ENCODE data around the gene FAIM. TPM values are rescaled to one million over a fixed set of nuclear protein-coding genes. Genes with fewer than 3 reads are reported as not detected.
"Not testable (repeated sequence)": the region's sequence is repeated elsewhere in the genome, so short reads cannot be mapped to it uniquely, and the experiment has no call there.

Gene FAIM
- total RNA-seq, 1 donor from 2014 or later = 1.9 TPM

DNA sequence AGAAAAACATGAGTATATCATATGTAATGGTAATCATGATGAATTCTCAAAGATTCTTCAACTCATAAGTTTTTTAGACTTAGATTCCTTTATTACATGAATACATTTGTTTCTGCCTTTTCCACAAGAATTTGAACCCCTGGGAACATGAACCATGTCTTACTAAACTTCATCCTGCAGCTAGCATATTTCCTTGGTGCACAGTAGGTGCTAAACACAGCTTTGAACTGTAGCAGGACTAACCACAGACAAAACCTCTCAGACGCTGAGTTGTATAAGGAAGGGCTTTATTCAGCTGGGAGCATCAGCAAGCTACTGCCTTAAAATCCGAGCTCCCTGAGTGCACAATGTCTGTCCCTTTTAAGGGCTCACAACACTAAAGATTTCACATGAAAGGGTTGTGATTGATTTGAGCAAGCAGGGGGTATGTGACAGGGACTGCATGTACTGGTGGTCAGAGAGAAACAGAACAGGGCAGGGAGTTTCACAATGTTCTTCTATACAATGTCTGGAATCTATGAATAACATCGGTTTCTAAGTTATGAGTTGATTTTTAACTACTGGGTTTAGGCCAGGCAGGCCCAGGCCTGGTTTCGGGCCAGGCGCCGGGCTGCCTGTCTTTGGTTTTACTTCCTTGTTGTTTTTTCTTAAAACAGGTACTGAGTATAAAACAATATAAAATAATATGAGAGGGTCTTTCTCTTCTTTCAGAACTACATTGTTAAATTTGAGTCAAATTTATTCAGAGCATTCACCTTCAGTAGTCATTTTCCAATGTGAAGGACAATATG lies 11.2 kb upstream of the FAIM start:
- ATAC-seq (ENCODE audit: poor library complexity); intact Hi-C loops (cut with DNase I); DNase-seq: not testable (repeated sequence)

DNA sequence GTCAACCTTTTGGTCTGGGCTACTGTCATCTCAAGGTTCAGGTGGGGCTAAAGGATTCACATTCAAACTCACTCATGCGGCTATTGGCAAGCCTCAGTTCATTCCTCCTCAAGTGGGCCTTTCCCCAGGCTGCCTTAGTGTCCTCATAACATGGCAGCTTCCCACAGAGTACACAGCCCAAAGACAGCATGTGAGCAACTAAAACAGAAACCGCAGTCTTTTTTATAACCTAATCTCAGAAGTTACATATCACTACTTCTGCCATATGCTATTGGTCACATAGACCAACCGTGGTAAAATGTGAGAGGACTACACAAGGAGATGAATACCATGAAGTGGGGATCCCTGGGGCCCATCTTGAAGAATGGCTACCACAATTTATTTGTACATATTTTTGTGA lies 10.0 kb upstream of the FAIM start:
- no peak for DNase-seq
- intact Hi-C loops (cut with DNase I) = no loop called here
- no peak for ATAC-seq (ENCODE audit: poor library complexity)

DNA sequence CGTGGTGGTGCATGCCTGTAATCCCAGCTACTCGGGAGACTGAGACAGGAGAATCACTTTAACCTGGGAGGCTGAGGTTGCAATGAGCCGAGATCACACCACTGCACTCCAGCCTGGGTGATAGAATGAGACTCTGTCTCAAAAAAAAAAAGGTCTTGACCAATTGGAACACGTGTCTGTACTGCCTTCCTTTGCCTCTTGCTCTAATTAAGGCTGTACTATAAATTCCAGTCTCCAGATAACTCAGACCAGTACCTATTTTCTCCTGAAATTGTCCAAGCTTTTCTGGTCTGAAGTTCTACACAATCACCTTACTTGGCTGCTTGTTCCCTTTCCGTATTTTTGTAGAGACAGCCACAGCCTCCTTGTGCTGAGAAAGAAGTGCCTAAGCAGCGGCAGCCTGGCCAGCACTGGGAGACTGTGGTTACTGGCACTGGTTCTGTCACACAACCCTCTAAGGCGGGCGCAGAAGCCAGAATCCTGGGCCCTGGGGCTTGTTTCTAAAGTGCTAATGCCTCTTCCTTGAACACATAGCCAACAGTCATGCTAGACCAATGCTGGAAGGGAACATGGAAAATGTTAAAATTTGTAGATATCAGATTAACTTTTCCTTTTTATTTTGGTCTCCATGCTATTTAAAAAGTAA lies 8.3 kb upstream of the FAIM start:
- DNase-seq (no peak), ATAC-seq (ENCODE audit: poor library complexity) (no peak)
- intact Hi-C loops (cut with DNase I) = no loop called here

DNA sequence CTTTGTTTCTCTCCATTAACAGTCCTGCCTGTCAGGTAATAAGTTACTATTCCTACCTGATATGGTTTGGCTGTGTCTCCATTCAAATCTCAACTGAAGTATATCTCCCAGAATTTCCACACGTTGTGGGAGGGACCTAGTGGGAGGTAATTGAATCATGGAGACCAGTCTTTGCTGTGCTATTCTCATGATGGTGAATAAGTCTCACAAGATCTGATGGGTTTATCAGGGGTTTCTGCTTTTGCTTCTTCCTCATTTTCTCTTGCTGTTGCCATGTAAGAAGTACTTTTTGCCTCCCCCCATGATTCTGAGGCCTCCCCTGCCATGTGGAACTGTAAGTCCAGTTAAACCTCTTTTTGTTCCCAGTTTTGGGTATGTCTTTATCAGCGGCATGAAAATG lies 6.9 kb upstream of the FAIM start:
- ATAC-seq (ENCODE audit: poor library complexity); intact Hi-C loops (cut with DNase I); DNase-seq: not testable (repeated sequence)

DNA sequence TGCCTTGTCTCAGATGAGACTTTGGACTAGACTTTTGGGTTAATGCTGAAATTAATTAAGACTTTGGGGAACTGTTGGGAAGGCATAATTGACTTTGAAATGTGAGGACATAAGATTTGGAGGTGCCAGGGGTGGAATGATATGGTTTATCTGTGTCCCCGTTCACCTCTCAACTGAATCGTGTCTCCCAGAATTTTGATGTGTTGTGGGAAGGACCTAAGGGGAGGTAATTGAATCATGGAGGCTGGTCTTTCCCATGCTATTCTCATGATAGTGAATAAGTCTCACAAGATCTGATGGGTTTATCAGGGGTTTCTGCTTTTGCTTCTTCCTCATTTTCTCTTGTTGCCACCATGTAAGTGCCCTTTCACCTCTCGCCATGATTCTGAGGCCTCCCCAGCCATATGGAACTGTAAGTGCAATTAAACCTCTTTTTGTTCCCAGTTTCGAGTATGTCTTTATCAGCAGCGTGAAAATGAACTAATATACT lies 4.4 kb upstream of the FAIM start:
- DNase-seq; intact Hi-C loops (cut with DNase I); ATAC-seq (ENCODE audit: poor library complexity): not testable (repeated sequence)

DNA sequence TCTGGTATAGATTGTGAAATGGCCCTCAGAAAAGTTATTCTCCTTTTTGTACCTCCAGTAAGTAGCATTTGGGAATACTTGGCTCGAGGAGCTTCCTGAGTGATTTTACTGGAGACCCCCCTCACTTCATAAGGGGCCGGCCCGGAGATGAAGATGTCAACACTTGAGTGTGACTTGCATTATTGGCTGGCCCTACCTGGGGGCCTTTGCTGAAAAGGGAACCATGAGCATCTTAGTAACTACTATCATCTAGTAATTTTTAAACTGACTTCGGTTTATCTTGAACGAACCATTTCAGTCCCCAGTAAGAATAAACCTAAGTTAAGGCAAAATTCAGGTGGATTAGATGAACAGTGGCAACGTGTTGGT lies 1.3 kb downstream of the FAIM start:
- intact Hi-C loops (cut with DNase I) = no loop called here
- DNase-seq (no peak), ATAC-seq (ENCODE audit: poor library complexity) (no peak)

GRCh38 chr3:138615462-138615861 lies 6.9 kb downstream of the FAIM start:
- DNase-seq (no peak), ATAC-seq (ENCODE audit: poor library complexity) (no peak)
- intact Hi-C loops (cut with DNase I) = no loop called here

- intact Hi-C loops (cut with DNase I) = no loop called here
- DNase-seq = no peak
- ATAC-seq (ENCODE audit: poor library complexity) = no peak
These were observed 11.9 kb downstream of the FAIM start for GRCh38 chr3:138620431-138620830.

- intact Hi-C loops (cut with DNase I) = no loop called here
- ATAC-seq (ENCODE audit: poor library complexity) (no peak), DNase-seq (no peak)
These were observed 15.9 kb downstream of the FAIM start for GRCh38 chr3:138624518-138624917.

DNA sequence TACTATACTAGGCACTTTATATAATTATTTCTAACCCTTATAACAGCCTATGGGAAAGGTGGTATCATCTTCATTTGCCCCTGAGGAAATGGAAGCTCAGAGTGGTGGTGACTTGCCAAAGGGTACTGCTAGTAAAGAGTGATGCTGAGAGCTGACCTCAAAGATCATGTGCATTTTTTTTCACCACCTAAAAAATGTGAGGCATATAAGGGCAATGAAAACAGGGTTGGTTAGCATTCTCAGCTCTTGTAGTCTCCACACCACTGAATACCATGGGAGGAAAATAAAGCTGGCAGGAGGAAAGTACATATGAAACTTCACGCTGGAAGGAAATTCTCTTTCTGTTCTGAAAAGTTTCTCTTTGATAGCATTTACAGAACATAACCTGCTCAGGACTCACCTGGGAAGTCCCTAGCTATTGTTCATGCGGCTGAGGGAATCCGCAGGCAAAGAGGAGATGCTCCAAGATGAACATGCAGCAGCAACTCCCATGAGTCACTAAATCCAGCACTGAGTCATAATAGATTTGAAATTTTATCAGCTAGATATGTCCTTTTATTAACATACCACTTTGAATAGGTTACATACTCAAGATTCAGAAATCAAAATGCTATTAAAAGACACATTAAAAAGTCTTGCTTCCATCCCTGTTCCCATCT lies 17.3 kb downstream of the FAIM start:
- ATAC-seq (ENCODE audit: poor library complexity) (no peak), DNase-seq (no peak)
- intact Hi-C loops (cut with DNase I) = no loop called here

GRCh38 chr3:138629526-138629925 lies 21.0 kb downstream of the FAIM start:
- no peak for ATAC-seq (ENCODE audit: poor library complexity)
- DNase-seq = no peak
- intact Hi-C loops (cut with DNase I) = no loop called here

DNA sequence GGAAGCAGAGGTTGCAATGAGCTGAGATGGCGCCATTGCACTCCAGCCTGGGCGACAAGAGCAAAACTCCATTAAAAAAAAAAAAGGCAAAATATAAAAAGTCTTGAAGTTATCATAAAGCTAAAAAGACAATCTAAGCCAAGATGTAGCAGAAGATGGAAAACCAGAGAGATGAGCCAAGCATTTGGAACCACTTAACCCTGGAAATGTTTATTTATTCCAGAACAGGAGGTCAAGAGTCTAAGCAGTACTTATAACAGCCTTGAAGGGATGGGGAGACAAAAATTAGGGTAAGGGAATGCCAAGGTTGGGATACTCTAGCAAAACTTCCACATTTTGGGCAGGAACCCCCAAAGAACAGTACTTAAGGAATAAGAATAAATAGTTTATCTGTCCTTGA lies 30.1 kb downstream of the FAIM start:
- intact Hi-C loops (cut with DNase I) = no loop called here
- ATAC-seq (ENCODE audit: poor library complexity) = no peak
- DNase-seq = no peak

DNA sequence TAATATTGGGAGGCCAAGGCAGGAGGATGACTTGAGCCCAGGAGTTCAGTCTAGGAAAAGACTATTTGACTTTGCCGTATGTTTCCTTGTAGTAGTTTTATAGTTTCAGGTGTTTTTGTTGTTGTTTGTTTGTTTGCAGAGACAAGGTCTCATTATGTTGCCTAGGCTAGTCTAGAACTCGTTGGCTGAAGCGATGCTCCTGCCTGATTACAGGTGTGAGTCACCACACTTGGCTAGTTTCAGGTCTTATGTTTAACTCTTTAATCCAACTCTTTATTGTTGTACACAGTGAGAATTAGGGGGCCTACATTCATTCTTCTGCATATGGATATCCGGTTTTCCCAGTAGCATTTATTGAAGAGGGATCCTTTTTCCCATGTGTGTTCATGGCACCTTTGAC lies 32.0 kb downstream of the FAIM start:
- ATAC-seq (ENCODE audit: poor library complexity) (no peak), DNase-seq (no peak)

DNA sequence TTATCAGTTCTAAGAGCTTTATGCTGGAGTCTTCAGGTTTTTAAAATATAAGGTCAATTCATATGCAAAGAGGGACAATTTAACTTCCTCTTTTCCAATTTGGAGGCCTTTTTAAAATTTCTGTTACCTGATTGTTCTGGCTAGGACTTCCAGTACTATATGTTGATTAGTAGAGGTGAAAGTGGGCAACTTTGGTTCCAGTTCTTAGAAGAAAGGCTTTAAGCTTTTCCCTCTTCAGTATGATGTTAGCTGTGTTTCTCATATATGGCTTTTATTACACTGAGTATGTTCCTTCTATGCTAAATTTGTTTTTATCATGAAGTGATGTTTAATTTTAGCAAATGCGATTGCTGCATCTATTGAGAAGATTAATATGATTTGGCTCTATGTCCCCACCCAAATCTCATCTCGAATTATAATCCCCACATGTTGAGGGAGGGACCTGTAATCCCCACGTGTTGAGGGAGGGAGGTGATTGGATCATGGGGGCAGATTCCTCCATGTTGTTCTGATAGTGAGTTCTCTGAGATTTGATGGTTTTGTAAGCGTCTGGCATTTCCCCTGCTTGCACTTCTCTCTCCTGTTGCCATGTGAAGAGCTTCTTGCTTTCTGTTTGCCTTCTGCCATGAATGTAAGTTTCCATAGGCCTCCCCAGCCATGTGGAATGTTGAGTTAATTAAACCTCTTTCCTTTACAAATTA lies 33.8 kb downstream of the FAIM start:
- intact Hi-C loops (cut with DNase I) = no loop called here
- ATAC-seq (ENCODE audit: poor library complexity) = no peak
- DNase-seq = no peak

More for the DNA sequence above, 32.0 kb downstream of the FAIM start:
- intact Hi-C loops (cut with DNase I) = no loop called here

DNA sequence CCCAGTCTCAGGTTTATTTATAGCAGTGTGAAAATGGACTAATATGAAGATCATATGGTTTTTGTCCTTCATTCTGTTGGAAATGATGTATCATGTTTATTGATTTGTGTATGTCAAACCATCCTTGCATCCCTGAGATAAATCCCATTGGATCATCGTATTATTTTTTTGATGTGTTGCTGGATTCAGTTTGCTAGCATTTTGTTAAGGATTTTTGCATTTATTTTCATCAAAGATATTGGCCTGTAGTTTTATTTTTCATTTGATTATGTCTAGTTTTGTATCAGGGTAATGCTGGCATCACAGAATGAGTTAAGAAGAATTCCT lies 34.3 kb downstream of the FAIM start:
- intact Hi-C loops (cut with DNase I) = no loop called here
- ATAC-seq (ENCODE audit: poor library complexity) (no peak), DNase-seq (no peak)

- intact Hi-C loops (cut with DNase I) = no loop called here
- no peak for ATAC-seq (ENCODE audit: poor library complexity)
- DNase-seq = no peak
These were observed 37.4 kb downstream of the FAIM start for GRCh38 chr3:138646008-138646407.

DNA sequence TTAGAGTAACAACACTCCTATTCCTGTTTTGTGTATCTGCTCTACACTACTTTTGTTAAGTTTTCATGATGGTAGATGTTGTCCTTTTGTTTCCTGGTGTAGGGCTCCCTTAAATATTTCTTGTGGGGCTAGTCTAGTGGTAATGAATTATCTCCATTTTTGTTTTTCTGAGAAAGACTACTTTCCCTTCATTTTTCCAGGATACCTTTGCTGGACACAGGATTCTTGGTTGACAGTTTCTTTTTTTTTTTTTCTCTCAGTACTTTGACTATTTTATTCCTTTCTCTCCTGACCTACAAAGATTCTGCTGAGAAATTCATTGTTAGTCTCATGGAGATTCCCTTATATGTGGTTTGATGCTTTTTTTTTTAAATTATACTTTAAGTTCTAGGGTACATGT lies 37.9 kb downstream of the FAIM start:
- ATAC-seq (ENCODE audit: poor library complexity) (no peak), DNase-seq (no peak)
- intact Hi-C loops (cut with DNase I) = no loop called here

- intact Hi-C loops (cut with DNase I) = no loop called here
- DNase-seq (no peak), ATAC-seq (ENCODE audit: poor library complexity) (no peak)
These were observed 40.6 kb downstream of the FAIM start for GRCh38 chr3:138649134-138649533.

DNA sequence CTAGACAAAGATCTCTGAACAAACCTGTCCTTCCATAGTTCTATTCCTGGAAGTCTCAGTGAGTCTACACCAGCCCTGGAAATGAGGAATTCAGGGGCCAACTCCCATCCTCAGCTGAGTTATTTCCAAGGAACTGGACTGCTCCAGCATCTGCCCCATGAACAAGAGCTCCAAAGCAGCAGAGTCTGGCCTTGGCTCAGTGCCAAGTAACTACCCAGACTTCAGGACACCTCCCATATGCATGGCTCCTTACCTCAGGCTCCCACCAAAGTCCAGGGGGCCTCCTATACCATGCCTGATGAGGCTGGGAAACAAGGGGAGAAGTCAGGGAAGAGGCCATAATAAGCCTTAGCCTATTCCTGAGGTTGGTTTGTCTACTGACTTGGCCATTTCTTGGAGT lies 45.0 kb downstream of the FAIM start:
- ATAC-seq (ENCODE audit: poor library complexity) (no peak), DNase-seq (no peak)
- intact Hi-C loops (cut with DNase I) = no loop called here
